HepG2 (cell line): ENCODE measurements around the gene CMTM5.

Source experiments
- PBX3 ChIP-seq: sonication (generic); formaldehyde crosslinking; IDR thresholded peaks from 2 replicates; pipeline ENCODE4 v1.8.1; 2023; ENCODE audit warnings: missing genetic modification reagents, inconsistent platforms, borderline replicate concordance
- ZNF780A ChIP-seq: sonication (generic); formaldehyde crosslinking; IDR thresholded peaks from 2 replicates; pipeline ENCODE4 v1.8.0; 2022; ENCODE audit warnings: mild to moderate bottlenecking, missing genetic modification reagents, moderate library complexity

GRCh38 chr14:23386999-23387398 lies 10.2 kb downstream of the CMTM5 start:
- TF ChIP-seq ZNF780A (CRISPR knock-in tag) (no peak), PBX3 (CRISPR knock-in tag) (no peak)
